H54 (cell line): ENCODE data around the gene TTC23.

Experiments used
- DNase-seq: peaks from one replicate; pipeline ENCODE4 v3.0.0; 2011; ENCODE audit warnings: low spot score, mixed read lengths; ENCODE audit not compliant: insufficient read length
- FAIRE-seq: peaks from 3 replicates; lab custom pipeline; 2011; peaks lifted over from hg19 to GRCh38; lab: Jason Lieb, UNC
- POLR2A ChIP-seq: IDR thresholded peaks from 2 replicates; pipeline ENCODE4 v1.6.1; 2011; ENCODE audit warnings: low read depth, mild to moderate bottlenecking, low read length

Gene TTC23

DNA sequence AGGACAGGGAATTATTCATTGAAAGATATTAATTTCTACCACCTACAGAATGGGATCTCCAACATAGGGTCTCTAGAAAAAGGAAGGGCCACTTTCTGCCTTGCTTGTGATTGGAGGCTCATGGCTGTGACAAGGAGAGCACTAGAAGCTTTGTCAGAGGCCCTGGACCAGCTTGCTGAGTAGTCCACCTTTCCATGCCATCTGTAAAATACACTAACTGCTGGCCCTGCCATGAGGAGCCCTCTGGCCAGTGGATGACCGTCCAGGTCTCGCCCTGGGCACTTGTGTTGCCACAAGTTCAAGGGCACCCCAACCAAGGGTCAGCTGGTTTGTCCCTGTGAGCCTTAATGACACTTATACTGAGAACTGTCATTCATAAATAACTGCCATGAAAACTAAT lies 146.1 kb downstream of the TTC23 start:
- DNase-seq (no peak), FAIRE-seq (no peak)
- no peak for TF ChIP-seq POLR2A

DNA sequence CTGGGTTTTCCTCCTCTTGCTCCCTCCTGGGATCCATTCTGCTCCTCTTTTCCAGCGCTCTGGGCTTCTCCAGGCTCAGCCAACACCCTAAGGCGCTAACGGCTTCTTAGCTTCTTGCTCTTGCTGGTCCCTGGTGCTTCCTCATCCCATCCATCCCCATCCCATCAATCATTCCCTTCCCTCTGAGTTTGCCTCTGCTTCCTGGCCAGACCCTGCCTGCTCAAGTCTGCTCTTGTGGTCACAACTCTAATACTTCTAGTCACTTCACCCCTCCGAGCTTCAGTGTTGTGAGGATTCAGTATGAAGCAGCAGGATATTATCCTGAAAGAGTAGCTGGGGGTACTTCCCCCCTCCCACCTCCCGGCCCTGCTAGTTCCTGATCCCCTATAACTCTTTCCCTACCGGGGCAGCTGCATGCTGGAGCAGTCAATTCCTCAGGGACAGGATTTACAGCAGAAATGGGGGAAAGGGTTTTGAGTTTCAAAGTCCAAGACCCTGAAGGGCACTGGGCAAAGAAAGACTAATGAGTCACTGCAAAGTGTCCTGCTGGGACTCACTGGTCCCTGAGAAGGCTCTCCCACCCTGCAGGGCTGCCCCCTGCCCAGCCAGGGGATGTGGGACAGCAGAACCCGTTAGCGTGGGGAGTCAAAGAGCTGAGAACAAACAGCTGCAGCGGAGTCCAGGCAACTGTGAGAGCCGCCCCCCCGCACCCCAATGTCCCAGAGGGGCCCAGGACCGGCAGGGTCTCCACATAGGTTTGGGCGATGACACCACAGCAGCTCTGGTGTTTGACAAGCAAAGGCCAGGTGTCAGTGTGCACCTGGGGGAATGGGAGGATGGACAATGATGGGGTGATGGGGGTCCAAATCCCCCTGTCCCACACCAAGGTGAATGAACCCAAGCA lies 146.8 kb downstream of the TTC23 start:
- TF ChIP-seq POLR2A, result no peak
- FAIRE-seq (no peak), DNase-seq (no peak)

DNA sequence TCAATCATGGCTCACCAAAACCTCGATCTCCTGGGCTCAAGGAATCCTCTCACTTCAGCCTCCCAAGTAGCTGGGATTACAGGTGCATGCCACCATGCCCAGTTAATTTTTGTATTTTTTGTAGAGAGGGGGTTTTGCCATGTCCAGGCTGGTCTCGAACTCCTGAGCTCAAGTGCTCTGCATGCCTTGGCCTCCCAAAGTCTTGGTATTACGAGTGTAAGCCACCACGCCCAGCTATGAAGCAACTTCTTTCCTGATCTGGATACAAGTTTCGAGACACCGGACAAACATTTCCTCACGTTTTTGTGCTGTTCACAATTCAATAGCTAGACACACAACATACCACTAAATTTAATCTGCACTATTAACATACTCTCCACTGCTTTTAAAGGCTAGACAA lies 147.9 kb downstream of the TTC23 start:
- FAIRE-seq, result no peak
- no peak for DNase-seq
- TF ChIP-seq POLR2A, result no peak

DNA sequence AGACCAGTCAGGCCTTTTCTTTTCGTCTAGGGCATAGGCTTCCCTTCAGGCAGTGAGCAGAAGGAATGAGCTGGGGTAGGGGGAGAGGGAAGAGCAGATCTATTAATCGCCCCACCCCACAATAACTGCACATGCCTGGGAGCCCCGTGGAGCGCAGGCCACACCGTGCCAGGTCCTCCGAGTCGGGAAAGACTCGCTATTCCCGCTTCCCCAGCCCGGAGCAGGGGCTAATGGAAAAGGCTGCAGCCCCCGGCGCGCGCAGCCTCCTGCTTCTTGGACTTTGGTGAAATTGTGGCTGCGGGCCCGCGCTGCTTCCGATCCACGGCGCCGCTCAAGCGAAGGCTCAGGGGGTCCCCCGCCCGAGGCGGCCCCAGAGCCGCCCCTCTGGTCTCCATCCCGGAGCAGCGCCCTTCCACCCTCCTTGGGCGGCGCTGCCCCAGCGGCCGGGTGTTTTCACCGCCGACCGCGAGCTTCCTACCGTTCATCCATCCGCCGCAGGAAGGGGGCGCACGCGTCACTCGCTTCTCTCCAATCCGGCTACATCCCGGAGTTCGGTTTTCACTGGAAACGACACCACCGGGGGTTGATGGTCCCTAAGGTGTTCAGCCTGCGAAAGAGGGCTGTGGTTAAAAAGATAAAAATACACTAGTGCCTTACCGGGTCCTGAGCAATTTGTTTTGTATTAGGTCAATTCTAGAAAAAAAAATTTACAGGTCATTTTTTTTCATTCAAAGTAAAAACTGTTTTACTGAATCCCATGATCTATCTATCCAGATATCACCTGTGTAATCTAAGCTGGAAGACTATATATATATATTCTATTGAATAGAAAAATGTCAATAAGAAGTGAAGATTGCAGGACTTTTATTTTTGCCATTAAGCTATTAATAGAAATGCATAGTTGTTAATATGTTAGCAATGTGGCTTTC lies 148.9 kb downstream of the TTC23 start:
- DNase-seq, result peak; percentile 65
- FAIRE-seq, result no peak
- TF ChIP-seq POLR2A, result peak; percentile 18; the same call in 1 of the 2 replicates

DNA sequence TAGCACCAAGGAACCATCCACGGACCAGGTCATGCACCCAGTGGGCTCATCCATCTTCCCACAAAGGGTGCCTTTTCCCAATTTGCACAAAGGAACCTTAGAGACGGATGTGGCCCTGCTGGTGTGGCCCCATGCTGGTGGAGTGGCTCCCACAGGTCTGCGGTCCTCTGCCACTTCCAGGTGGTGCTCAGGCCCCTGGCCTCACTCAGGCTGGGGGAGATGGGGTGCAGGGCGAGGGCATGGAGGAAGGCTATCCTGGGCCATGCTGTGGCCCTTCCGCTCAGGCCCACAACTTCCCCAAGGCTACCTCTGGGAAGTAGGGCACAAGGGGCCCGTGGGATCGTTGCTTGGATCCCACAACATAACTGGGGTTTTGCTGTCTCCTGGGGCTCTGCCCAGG lies 149.7 kb downstream of the TTC23 start:
- DNase-seq, result no peak
- FAIRE-seq, result no peak
- TF ChIP-seq POLR2A, result no peak

DNA sequence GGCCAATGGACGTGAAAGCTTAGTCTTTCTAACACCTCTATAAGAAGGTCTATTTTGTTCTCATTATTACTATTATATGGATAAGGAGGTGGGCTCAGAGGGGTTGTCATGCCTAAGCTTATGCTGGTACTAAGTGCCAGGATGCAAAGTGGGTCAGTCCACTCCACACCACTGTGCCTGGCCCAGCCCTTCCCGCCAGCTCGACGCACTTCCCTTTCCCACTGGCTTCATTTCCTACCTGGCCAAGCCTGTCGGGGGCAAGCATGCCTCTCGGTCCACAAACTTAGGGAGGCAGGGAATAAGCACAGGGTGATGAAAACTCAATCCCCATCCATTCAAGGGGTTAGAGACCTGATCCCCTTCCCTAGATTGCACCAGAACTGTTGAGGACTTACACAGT lies 150.4 kb downstream of the TTC23 start:
- FAIRE-seq (no peak), DNase-seq (no peak)
- no peak for TF ChIP-seq POLR2A

DNA sequence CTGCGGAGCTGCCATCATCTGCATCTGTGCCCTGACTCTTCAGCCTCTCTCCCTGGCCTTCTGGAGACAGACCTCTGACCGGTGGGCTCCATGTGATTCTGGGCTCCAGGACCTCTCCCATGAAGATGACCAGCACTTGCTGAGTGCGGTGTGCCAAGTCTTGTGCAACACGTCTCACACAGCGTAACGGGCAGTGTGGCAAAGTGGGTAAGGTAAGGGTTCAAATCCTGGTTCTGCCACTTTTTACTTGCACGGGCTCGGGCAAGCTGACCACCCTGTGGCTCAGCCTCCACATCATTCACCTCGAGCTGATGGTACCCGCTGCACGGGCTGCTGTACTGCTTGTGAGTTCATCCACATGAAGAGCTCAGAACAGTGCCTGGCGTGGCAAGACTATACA lies 151.0 kb downstream of the TTC23 start:
- DNase-seq, result no peak
- FAIRE-seq, result no peak
- no peak for TF ChIP-seq POLR2A

DNA sequence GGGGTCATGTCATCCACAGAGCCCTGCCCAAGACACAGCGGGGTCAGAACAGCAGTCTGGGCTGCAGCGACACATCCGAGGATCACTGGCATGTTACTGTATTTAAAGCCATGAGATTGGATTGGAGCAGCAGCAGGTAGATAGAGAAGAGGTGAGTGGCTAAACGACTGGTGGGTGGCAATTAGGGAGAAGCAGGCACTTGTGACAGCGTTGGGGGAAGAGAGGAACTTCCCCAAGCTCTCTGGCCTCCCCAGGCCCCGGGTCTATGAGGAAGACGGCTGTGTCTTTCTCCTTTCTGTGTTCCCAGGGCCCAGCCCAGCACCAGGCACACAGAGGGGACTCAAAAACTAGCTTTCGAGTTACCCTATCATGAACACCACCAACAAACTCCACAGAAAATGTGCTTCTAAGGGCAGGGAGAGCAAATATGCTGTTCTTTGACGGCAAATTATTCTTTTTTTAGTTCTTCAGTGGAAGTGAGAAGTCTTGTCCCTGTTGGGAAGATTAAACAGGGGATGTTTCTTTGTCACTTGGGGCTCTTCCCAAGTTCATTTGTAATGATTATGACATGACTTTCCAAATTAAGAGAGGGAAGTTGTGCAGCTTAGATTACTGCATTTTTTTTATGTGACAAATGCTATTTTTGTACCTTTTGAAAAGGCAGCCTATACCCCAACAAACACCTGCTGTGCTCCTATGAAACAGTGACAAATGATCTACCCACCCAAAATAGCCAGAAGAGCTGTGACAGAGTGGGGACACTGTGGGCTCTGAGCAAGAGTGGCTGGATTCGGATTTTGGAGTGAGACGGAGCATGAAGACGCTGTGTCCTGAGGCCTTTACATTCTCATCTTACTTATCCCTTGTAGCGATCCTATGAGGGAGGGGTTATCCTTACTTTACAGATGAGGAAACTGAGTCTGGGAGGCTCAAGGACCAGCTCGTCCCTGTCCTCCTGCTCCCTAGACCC lies 151.7 kb downstream of the TTC23 start:
- DNase-seq (no peak), FAIRE-seq (no peak)
- TF ChIP-seq POLR2A, result no peak

DNA sequence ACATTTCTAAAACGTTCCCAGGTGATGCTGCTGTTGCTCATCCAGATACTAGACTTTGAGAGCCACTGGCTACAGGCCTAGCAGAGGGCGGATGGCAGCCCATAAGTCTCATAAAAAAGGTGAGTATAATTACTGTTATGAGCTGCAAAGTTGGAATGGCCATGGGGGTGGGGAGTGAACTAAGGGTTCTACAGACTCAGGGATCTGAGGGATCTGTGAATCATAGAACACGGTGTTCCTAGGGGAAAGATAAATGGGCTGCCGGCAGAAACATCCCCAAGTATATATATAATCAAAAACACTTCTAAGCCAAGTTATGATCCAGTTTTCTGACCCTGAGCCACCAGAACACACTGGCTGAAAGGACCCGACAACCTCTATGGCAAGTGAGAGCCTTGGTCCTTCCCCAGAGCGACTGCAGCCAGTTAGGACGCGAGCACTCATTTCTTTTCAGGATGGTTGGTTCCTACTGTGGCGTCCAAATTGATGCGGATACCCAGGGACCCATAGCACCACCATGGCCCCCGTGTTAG lies 152.4 kb downstream of the TTC23 start:
- DNase-seq, result no peak
- no peak for FAIRE-seq
- TF ChIP-seq POLR2A, result no peak

DNA sequence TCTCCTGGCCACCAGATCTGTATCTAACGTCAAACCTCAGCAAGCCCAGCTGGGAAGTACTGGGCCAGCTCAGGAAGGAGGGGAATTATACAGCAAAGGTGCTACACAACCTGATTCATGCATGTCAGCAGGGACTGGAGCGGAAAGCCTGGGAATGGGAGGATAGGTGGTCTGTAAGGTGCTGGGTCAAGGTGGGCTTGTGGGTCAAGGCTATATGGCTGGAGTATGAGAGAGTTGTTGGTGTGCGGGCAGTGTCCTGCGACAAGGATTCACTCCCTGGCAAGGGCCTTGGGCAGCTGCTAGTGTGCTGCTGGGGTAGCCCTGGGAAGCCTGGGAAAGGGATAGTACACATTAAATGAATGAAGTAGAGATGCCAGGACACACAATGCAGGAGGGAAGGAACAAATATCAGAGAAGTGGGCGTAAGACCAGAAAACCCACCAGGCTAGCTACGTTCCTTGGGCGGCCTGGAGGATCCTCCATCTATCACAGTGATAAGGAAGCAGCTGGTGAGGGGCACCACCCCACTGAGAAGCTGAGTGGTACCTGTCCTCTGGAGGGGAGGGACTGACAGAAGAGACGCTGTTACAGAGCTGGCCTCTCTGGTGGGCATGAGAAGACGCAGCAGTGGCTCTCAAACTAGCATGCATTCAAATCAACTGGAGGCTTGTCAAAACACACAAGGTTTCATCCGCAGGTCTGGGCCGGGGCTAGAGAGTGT lies 153.0 kb downstream of the TTC23 start:
- no peak for TF ChIP-seq POLR2A
- no peak for FAIRE-seq
- no peak for DNase-seq

DNA sequence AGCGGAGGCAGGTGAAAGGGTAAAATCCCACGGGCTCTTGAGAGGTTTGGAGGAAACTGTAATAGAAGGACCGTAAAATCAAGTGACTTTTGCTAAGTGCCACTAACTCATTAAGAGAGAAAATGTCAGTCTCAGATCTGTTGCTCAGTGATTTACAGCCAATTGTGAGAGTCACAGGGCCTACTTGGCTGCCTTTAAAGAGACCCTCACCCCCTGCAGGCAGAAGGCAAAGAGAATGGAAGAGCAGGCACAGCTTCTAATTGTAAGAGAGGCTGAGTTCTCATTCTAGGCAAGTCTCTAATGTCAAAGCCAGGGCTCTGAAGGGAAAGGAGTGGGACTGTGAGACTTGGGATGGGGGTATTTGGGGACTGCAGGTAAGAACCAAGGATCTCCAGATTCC lies 153.8 kb downstream of the TTC23 start:
- no peak for TF ChIP-seq POLR2A
- DNase-seq (no peak), FAIRE-seq (no peak)

DNA sequence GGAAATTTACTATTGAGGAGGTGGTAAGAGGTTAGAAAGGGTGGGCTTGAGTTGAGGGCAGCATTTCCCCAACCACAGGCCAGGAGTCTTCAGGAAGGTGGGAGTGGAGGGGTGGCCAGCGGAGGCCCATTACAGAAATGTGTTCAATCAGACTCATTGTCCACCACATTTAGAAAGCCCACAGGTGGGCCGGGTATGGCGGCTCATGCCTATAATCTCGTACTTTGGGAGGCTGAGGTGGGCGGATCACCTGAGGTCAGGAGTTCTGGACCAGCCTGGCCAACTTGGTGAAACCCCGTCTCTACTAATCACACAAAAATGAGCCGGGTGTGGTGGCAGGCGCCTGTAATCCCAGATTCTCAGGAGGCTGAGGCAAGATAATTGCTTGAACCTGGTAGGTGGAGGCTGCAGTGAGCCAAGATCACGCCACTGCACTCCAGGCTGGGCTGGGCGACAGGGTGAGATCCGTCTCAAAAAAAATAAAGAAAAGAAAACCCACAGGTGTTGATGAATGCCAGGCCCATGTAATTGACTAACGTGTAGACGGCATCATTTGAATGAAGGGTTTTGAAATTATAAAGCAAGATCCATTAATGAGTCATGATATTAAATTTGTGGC lies 156.7 kb downstream of the TTC23 start:
- FAIRE-seq, result no peak
- no peak for DNase-seq
- no peak for TF ChIP-seq POLR2A

DNA sequence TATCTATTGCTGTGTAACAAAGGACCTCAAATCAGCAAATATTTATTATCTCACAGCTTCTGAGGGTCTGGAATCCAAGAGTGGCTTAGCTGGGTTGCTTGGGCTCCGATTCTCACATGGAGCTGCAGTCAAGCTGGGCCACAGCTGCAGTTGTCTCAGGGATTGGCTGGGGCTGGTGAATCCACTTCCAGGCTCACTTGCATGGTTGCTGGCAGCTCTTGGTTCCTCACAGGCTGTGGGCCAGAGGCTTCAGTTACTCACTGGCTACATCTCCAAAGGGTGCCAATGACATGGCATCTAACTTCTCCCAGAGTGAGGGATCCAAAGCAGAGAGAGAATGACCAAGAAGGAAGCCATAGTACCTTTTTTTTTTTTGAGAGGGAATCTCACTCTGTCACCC lies 158.4 kb downstream of the TTC23 start:
- DNase-seq, result no peak
- no peak for FAIRE-seq
- TF ChIP-seq POLR2A, result no peak
